ENCODE measurements around the gene SLC38A9.

GRCh38 chr5:55608595-55609349, 103.4 kb downstream of the SLC38A9 start:
- no peak for TF ChIP-seq POLR2A (IDR thresholded peaks at IDR 0.05)
- TF ChIP-seq CTCF (IDR thresholded peaks at IDR 0.05), result no peak
